NCI-H2081 (cell line): ENCODE measurements around the gene UNG.

Experiments used
- DNase-seq, 2 experiments: peaks; one replicate each; lab custom pipeline; 2025; lab: John Stamatoyannopoulos, UW

Gene UNG

DNA sequence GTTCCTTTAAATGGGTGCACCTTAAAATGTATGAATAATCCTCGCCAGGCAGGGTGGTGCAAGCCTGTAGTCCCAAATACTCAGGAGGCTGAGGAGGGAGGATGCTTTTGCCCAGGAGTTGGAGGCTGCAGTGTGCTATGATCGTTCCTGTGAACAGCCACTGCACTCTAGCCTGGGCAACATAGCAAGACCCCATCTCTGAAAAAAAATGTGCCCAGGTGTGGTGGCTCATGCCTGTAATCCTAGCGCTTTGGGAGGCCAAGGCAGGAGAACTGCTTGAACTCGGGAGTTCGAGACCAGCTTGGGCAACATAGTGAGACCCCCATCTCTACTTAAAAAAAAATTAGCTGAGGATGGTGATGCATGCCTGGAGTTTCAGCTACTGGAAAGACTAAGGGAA, 58.6 kb downstream of the UNG start:
- DNase-seq: no peak

DNA sequence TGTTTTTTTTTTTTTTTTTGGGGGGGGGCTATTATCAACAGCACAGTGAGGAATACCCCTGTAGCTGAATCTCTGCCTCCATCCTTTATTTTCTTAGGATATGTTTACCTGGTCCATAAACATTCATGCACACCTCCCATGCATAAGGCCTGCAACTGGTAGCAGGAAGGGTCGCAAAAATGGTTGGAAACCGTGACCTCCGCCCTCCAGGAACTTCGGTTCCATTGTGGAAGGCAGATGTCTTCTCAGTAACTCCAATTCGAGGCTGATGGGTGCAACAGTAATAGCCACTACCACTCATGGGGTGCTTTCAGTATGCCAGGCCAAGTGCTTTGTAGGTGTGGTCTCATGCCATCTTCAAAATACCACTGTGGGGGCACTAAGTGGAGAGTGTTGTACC, 59.2 kb downstream of the UNG start:
- DNase-seq: no peak

DNA sequence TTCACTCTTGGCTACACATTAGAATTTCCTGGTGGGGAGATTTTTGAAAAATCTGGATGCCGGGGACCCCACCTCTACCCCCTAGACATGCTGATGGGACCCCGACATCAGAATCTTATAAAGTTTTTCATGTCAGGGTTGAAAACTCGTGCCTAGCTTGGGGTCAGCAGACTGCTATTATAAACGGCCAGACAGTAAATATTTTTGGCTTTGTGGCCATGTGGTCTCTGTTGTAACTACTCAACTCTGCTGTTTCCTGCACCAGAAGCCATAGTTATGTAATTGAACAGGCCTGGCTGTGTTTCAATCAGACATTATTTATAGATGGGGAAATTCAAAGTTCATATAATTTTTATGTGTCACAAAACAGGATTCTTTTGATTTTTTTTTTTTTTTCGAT, 60.6 kb downstream of the UNG start:
- no peak for DNase-seq

DNA sequence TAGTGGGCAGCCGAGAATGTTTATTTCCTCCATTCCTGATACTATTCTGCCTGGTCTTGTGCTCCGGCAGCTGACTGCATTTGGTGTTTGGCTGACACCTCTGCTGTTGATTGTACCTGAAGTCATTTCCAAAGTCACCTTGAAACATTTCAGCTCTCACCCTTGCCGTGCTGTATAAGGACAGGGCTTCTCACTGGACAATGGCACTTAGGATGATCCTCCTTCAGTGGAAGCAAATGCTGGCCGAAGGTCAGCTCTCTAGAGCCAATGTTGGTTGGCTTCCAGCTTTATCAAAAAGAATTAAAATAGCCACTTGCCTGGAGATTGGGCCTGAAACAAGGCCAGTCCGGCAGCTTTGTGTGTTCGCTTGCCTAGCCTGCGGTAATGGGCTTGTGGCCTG, 63.0 kb downstream of the UNG start:
- DNase-seq: no peak
